ENCODE results near the gene ANLN. TPM values are rescaled to one million over a fixed set of nuclear protein-coding genes. Genes with fewer than 3 reads are reported as not detected.

ANLN gene
- total RNA-seq, 4 donors from 2014 or later, result 0.73 to 1.8 (median 1.3) TPM

GRCh38 chr7:36395171-36395894, 5.7 kb downstream of the ANLN start:
- H3K36me3 ChIP-seq, result no peaks in the 10 kb centered on the region
- ATAC-seq (no peak), DNase-seq (no peak)
- in situ Hi-C loops (cut with MboI; ENCODE audit: low sequenced_read_pairs in 4 of 4) (no loop called here), intact Hi-C loops (cut with DNase I; ENCODE audit: low total_unique reads) (no loop called here)
- no peaks in the 10 kb centered on the region for H3K27me3 ChIP-seq
- TF ChIP-seq CTCF (IDR thresholded peaks at IDR 0.05 in 4 of 5, conservative IDR thresholded peaks at IDR 0.05 in 1 of 5), result no peak
- no peak for TF ChIP-seq POLR2A (IDR thresholded peaks at IDR 0.05)
- H3K4me3 ChIP-seq, result no peak overlapping the region
- H3K4me1 ChIP-seq, result peaks cover 7 to 8% of the 10 kb centered on the region in 2 donors
- H3K27ac ChIP-seq, result no peak overlapping the region
- no peaks in the 10 kb centered on the region for H3K9me3 ChIP-seq

DNA sequence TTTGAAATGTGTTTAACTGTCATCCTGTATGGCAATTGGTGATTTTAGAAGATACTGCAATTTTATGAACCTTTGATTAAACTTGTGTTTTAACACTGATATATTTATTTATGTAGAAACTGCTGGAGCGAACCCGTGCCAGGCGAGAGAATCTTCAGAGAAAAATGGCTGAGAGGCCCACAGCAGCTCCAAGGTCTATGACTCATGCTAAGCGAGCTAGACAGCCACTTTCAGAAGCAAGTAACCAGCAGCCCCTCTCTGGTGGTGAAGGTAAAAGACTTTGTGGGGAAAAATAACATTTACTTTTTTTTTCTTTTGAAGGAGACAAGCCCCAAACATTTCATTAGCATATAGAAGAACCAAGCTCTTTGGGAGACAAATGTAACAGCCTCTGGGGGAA, 6.5 kb downstream of the ANLN start:
- intact Hi-C loops (cut with DNase I; ENCODE audit: low total_unique reads) (no loop called here), in situ Hi-C loops (cut with MboI; ENCODE audit: low sequenced_read_pairs in 4 of 4) (no loop called here)
- DNase-seq (no peak), ATAC-seq (no peak)
- TF ChIP-seq POLR2A (IDR thresholded peaks at IDR 0.05) (no peak), CTCF (IDR thresholded peaks at IDR 0.05 in 4 of 5, conservative IDR thresholded peaks at IDR 0.05 in 1 of 5) (no peak)
- Histone ChIP-seq H3K27ac (no peak overlapping the region), H3K36me3 (no peaks in the 10 kb centered on the region), H3K4me3 (no peak overlapping the region), H3K27me3 (no peaks in the 10 kb centered on the region), H3K9me3 (no peaks in the 10 kb centered on the region), H3K4me1 (no peaks in the 10 kb centered on the region)

- TF ChIP-seq CTCF (IDR thresholded peaks at IDR 0.05 in 4 of 5, conservative IDR thresholded peaks at IDR 0.05 in 1 of 5) (no peak), POLR2A (IDR thresholded peaks at IDR 0.05) (no peak)
- DNase-seq (no peak), ATAC-seq (no peak)
- H3K27me3 ChIP-seq, result no peaks in the 10 kb centered on the region
- in situ Hi-C loops (cut with MboI; ENCODE audit: low sequenced_read_pairs in 4 of 4), result no loop called here
- no peaks in the 10 kb centered on the region for H3K36me3 ChIP-seq
- no peaks in the 10 kb centered on the region for H3K4me1 ChIP-seq
- no peak overlapping the region for H3K27ac ChIP-seq
- H3K4me3 ChIP-seq, result no peak overlapping the region
- H3K9me3 ChIP-seq, result no peaks in the 10 kb centered on the region
- intact Hi-C loops (cut with DNase I; ENCODE audit: low total_unique reads), result no loop called here
These were observed 10.4 kb downstream of the ANLN start for GRCh38 chr7:36400036-36400435.

GRCh38 chr7:36400606-36401005, 10.9 kb downstream of the ANLN start:
- Histone ChIP-seq H3K36me3 (no peaks in the 10 kb centered on the region), H3K4me1 (no peaks in the 10 kb centered on the region), H3K4me3 (no peak overlapping the region), H3K9me3 (no peaks in the 10 kb centered on the region), H3K27me3 (no peaks in the 10 kb centered on the region), H3K27ac (no peak overlapping the region)
- no peak for DNase-seq
- ATAC-seq, result no peak
- in situ Hi-C loops (cut with MboI; ENCODE audit: low sequenced_read_pairs in 4 of 4), result no loop called here
- intact Hi-C loops (cut with DNase I; ENCODE audit: low total_unique reads), result no loop called here
- TF ChIP-seq CTCF (IDR thresholded peaks at IDR 0.05 in 4 of 5, conservative IDR thresholded peaks at IDR 0.05 in 1 of 5), result no peak
- TF ChIP-seq POLR2A (IDR thresholded peaks at IDR 0.05), result no peak

DNA sequence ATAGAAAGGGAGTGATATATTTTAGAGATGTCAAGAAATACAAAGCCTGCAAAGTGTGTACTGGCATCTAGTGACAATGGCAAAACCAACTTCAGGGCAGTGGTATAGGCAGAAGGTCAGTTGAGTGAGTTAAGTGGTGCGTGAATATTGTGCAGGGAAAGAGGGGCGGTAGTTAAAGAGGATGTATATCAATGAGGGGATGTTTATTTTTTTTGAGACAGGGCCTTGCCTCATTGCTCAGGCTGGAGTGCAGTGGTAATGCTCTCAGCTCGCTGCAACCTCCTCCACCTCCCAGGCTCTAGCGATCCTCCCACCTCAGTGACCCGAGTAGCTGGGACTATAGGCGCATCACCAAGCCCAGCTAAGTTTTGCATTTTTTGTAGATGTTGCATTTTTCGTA, 13.8 kb downstream of the ANLN start:
- DNase-seq (no peak), ATAC-seq (no peak)
- no peaks in the 10 kb centered on the region for H3K4me1 ChIP-seq
- no peaks in the 10 kb centered on the region for H3K27me3 ChIP-seq
- no peak overlapping the region for H3K27ac ChIP-seq
- H3K36me3 ChIP-seq, result no peaks in the 10 kb centered on the region
- intact Hi-C loops (cut with DNase I; ENCODE audit: low total_unique reads), result no loop called here
- H3K4me3 ChIP-seq, result no peak overlapping the region
- no peaks in the 10 kb centered on the region for H3K9me3 ChIP-seq
- TF ChIP-seq CTCF (IDR thresholded peaks at IDR 0.05 in 4 of 5, conservative IDR thresholded peaks at IDR 0.05 in 1 of 5) (no peak), POLR2A (IDR thresholded peaks at IDR 0.05) (no peak)
- in situ Hi-C loops (cut with MboI; ENCODE audit: low sequenced_read_pairs in 4 of 4), result no loop called here
